GM12874 (cell line): ENCODE results near the gene OR8H1.

Source experiments
- CTCF ChIP-seq: IDR thresholded peaks from 2 replicates; pipeline ENCODE4 v1.5.1; 2011; ENCODE audit warnings: low read depth, mild to moderate bottlenecking, control low read depth, low read length, moderate library complexity; ENCODE audit not compliant: insufficient read depth

The OR8H1 gene

GRCh38 chr11:56273854-56274253 is 18.2 kb downstream of the OR8H1 start, which contains the start of gene OR5T1:
Gene OR5T1 (plus strand): TSS chr11:56274154. CDS start chr11:56275639, 1,485 bp downstream.
- no peak for TF ChIP-seq CTCF

- TF ChIP-seq CTCF: no peak
Observed at GRCh38 chr11:56271092-56271491, 21.0 kb downstream of the OR8H1 start.

GRCh38 chr11:56251954-56252353 is 40.1 kb downstream of the OR8H1 start, which contains the start of gene OR5T3:
Gene OR5T3 (plus strand): TSS chr11:56252254. CDS start chr11:56252254, 0 bp downstream.
- TF ChIP-seq CTCF: no peak
